Ovary (tissue), 9 donors: Measurements from ENCODE around the gene KCNJ10. TPM values are rescaled to one million over a fixed set of nuclear protein-coding genes. Genes with fewer than 3 reads are reported as not detected.

Experiments
- DNase-seq, 5 donors: peaks; one replicate each; pipeline ENCODE4 v3.0.0-alpha.2; 2019 to 2020
- H3K27ac ChIP-seq, 2 donors: fragments of 200-600 bp; one replicate each; pipeline versions ENCODE4 v1.5.1 to v1.8.0; 2019 to 2022
- H3K27me3 ChIP-seq: fragments of 200-600 bp; one replicate; pipeline ENCODE4 v1.8.0; 2022
- H3K36me3 ChIP-seq: fragments of 200-600 bp; sonication (generic); one replicate; pipeline ENCODE4 v1.5.1; 2019
- H3K4me1 ChIP-seq: one replicate; pipeline ENCODE4 v1.8.1; 2013; ENCODE audit warnings: mild to moderate bottlenecking, moderate library complexity; ENCODE audit not compliant: insufficient read depth
- H3K4me3 ChIP-seq: fragments of 200-600 bp; sonication (generic); one replicate; pipeline ENCODE4 v1.5.1; 2017
- H3K9me3 ChIP-seq, 2 donors: fragments of 200-600 bp in 1 of 2; sonication (generic) in 1 of 2; one replicate each; pipeline versions ENCODE4 v1.5.1 to v1.8.1; 2013 to 2019; ENCODE audit warnings: mild to moderate bottlenecking in 1 of 2, moderate library complexity in 1 of 2
- CTCF ChIP-seq, 3 donors: fragments of 450-650 bp in 2 of 3; fragments of 200-600 bp in 1 of 3; IDR thresholded peaks; one replicate each; pipeline versions ENCODE4 v1.5.1 to v1.8.0; 2016 to 2022; ENCODE audit warnings: antibody characterized with exemption in 3 of 3, mild to moderate bottlenecking in 1 of 3
- EP300 ChIP-seq: sonication (generic); formaldehyde crosslinking; IDR thresholded peaks from one replicate; pipeline ENCODE4 v1.6.1; 2017; ENCODE audit warnings: antibody characterized with exemption
- POLR2A ChIP-seq: fragments of 450-650 bp; IDR thresholded peaks from one replicate; pipeline ENCODE4 v1.6.1; 2017; ENCODE audit warnings: antibody characterized with exemption, mild to moderate bottlenecking, moderate library complexity
- WGBS, 3 donors: extraction: QIAGEN DNeasy Blood & Tissue Kit in 1 of 3; methylation state at CpG; one replicate each; pipeline versions ENCODE4 v1.1.5 to v1.1.7; 2013 to 2017; 5-methylcytosine and 5-hydroxymethylcytosine counted together
- intact Hi-C, 4 donors: fragments of 100-400 bp; cut with DNase I; formaldehyde crosslinking; loops; one replicate each; pipeline versions ENCODE4 v1.11.0 to v1.15.1; 2022 to 2023
- polyA plus RNA-seq, 2 donors: library from polyadenylated mRNA; stranded (reverse); fragments of 200-250 nt in 1 of 2; fragments of 350-450 nt in 1 of 2; fragmentation: Illumina TruSeq in 1 of 2; extraction: RNeasy Lipid Tissue Mini Kit (QIAGEN cat#74804) in 1 of 2; gene quantifications; one replicate each; pipeline ENCODE4 v1.2.3, GENCODE V29; 2013 to 2014
- total RNA-seq, 7 donors: library from RNA; depleted of rRNA in 2 of 7; stranded (reverse); fragments of >200 nt in 2 of 7; fragmentation: NEBNext Ultra II Directional in 3 of 7; extraction: Animal tissue kit (Norgen Biotek cat#: 25700) in 3 of 7; gene quantifications; one replicate each; pipeline versions ENCODE4 v1.1.0 to v1.2.4, GENCODE V29; 2016 to 2023
- donor health status: DM: no; HTN: no; CAD: no; lungs with moderate emphysema.
- donor health status: DM: no; HTN: no; CAD: no.
- donor health status: Bipolar disorder and iron deficiency.
- donor health status: DM: yes; HTN: yes; CAD: no.
- donor health status: DM: no; HTN: no; CAD: no.
- donor health status: DM: yes; HTN: yes; CAD: no.

The KCNJ10 gene
- total and polyA plus RNA-seq, 9 donors, result 0.02 to 0.28 (median 0.17) TPM; not detected in 5

- Histone ChIP-seq H3K27ac (no peak overlapping the region), H3K4me1 (no peaks in the 10 kb centered on the region), H3K9me3 (no peaks in the 10 kb centered on the region), H3K36me3 (no peaks in the 10 kb centered on the region), H3K27me3 (no peaks in the 10 kb centered on the region), H3K4me3 (no peak overlapping the region)
- TF ChIP-seq CTCF (IDR thresholded peaks at IDR 0.05) (no peak), POLR2A (no peak), EP300 (no peak)
- WGBS, 3 donors, result 73 to 80% (median 79%) methylated on average over 3 of the region's 3 CpGs
- intact Hi-C loops, result no loop called here
- DNase-seq, result no peak
Measured at GRCh38 chr1:160064164-160064563, 5.8 kb downstream of the KCNJ10 start.

DNA sequence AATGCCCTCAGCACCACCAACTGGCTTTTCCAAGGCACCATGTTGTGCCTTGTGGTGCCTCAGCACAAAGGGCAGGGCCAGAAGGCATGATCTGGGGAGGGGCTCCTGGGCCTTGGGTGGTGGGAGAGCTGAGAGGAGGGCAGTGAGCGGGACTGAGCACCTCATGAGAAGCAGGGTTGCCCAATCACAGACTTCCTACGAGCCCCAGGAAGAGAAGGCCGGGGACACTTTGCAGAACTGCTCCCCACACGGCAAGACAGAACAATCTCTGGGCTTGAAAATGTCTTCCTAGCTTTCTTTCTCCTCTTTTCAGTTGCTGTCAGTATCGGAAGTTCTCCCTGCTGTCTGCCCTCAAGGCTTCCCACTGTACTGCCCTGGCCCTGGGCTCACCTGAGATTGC lies 6.8 kb downstream of the KCNJ10 start:
- WGBS, 3 donors, result 84 to 91% (median 85%) methylated on average over 5 of the region's 5 CpGs
- intact Hi-C loops, result no loop called here
- no peaks in the 10 kb centered on the region for H3K36me3 ChIP-seq
- no peak overlapping the region for H3K27ac ChIP-seq
- TF ChIP-seq POLR2A, result no peak
- TF ChIP-seq EP300, result no peak
- no peak for TF ChIP-seq CTCF (IDR thresholded peaks at IDR 0.05)
- no peaks in the 10 kb centered on the region for H3K4me1 ChIP-seq
- no peaks in the 10 kb centered on the region for H3K27me3 ChIP-seq
- DNase-seq, result no peak
- H3K4me3 ChIP-seq, result no peak overlapping the region
- no peaks in the 10 kb centered on the region for H3K9me3 ChIP-seq

DNA sequence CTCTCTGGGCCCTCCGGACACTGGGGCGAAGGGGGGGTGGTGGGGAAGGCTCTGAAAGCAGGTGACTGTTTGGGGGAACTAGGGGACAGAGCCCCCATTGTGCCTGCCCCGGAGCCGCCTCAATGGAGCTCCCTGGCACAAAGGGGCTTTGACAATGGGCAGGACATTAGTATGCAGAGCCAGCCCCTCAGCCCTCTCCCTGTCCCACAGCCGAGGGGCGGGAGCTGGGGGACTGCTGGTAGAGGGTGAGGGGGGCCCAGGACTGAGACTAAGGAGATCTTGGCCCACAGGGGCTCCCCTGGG lies 7.8 kb downstream of the KCNJ10 start:
- Histone ChIP-seq H3K27ac (no peak overlapping the region), H3K27me3 (no peaks in the 10 kb centered on the region), H3K4me1 (no peaks in the 10 kb centered on the region), H3K36me3 (no peaks in the 10 kb centered on the region), H3K9me3 (no peaks in the 10 kb centered on the region), H3K4me3 (no peak overlapping the region)
- no peak for DNase-seq
- intact Hi-C loops, result no loop called here
- WGBS, 3 donors, result 62 to 74% (median 62%) methylated on average over 6 of the region's 6 CpGs
- no peak for TF ChIP-seq CTCF (IDR thresholded peaks at IDR 0.05)
- TF ChIP-seq EP300, result no peak

- Histone ChIP-seq H3K36me3 (no peaks in the 10 kb centered on the region), H3K27ac (no peak overlapping the region), H3K27me3 (no peaks in the 10 kb centered on the region), H3K4me1 (no peaks in the 10 kb centered on the region), H3K4me3 (no peak overlapping the region), H3K9me3 (no peaks in the 10 kb centered on the region)
- intact Hi-C loops, result no loop called here
- no peak for DNase-seq
- WGBS, 3 donors, result 38 to 49% (median 39%) methylated on average over 14 to 15 of the region's 15 CpGs
- TF ChIP-seq EP300 (no peak), CTCF (IDR thresholded peaks at IDR 0.05) (no peak), POLR2A (no peak)
Measured at GRCh38 chr1:160061369-160062229, 8.4 kb downstream of the KCNJ10 start.
